SJCRH30 (cell line): ENCODE results near the gene POLRMT. TPM values are rescaled to one million over a fixed set of nuclear protein-coding genes. Genes with fewer than 3 reads are reported as not detected.

Experiments used
- DNase-seq, 2 experiments: peaks; one replicate each; pipeline ENCODE4 v3.0.0-alpha.2; 2015 to 2020
- H3K27ac ChIP-seq: fragments of 250-450 bp; sonication (Bioruptor Pico); 2 replicates; pipeline ENCODE4 v1.5.1; 2020; ENCODE audit warnings: mild to moderate bottlenecking, moderate library complexity
- H3K27me3 ChIP-seq: fragments of 250-450 bp; sonication (Bioruptor Pico); 2 replicates; pipeline ENCODE4 v1.5.1; 2020; ENCODE audit warnings: mild to moderate bottlenecking, moderate library complexity
- H3K36me3 ChIP-seq: fragments of 250-450 bp; sonication (Bioruptor Pico); 2 replicates; pipeline ENCODE4 v1.5.1; 2020; ENCODE audit warnings: mild to moderate bottlenecking, moderate library complexity
- H3K4me1 ChIP-seq: fragments of 250-450 bp; sonication (Bioruptor Pico); 2 replicates; pipeline ENCODE4 v1.5.1; 2020; ENCODE audit warnings: mild to moderate bottlenecking, moderate library complexity
- H3K4me3 ChIP-seq: fragments of 250-450 bp; sonication (Bioruptor Pico); 2 replicates; pipeline ENCODE4 v1.5.1; 2020; ENCODE audit warnings: mild to moderate bottlenecking, moderate library complexity
- H3K9me3 ChIP-seq: fragments of 250-450 bp; sonication (Bioruptor Pico); replicated peaks from 2 replicates; pipeline ENCODE4 v1.5.1; 2020; ENCODE audit warnings: mild to moderate bottlenecking, moderate library complexity
- total RNA-seq: library from RNA; depleted of rRNA; stranded (reverse); fragments of >200 nt; shearing (Covaris generic); gene quantifications from 2 replicates; pipeline ENCODE4 v1.2.3, GENCODE V29; 2014; rRNA removed

POLRMT gene
- 27.0 and 29.6 TPM in 2 replicates for total RNA-seq

DNA sequence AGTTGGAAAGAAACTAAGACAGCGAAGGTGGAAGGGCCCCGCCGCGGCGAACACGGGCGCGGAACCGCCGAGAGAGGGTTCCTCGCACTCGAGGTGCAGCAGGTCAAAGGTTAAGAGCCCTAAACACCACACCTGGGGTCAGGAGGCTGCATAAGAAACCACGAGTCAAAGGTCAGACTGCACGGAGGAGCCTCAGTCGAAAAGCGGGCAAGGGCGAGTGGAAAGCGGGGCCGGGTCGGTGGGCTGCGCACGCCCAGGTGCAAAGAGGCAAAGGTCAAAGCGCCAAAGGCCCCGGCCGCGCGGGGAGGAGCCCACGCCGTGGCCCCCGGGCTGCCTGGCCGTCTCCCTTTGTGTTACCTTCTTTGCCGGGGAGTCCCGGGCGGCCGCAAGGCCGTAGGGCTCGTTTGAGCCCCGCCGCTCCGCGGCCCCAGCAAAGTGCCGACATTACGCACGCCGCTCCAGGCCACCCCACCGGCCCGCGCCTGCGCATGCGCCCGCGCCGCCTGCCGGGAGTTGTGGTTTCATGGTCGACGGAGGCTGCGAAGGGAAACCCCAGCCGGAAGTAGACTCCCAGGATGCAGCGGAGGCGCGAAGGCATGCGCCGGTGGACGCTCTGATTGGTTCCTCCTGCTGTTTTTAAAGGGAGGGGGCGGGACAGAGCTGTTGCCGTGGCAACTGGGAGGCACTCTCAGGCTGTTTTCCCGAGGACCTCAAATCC, at the start of gene POLRMT:
POLRMT (minus strand) TSS at position 470 of the 718 bp plus-strand sequence; CDS start at position 445, 25 bp downstream.
- no peaks in the 10 kb centered on the region for H3K4me1 ChIP-seq
- H3K27ac ChIP-seq: peak within 1 kb of the TSS; percentile 36; the same call in 1 of the 2 replicates
- peak; percentile 96 to 97 for DNase-seq
- no peaks in the 10 kb centered on the region for H3K9me3 ChIP-seq
- H3K27me3 ChIP-seq: no peaks in the 10 kb centered on the region
- peak within 1 kb of the TSS; percentile 95 for H3K4me3 ChIP-seq
- peaks cover 3% of the 10 kb centered on the region; the same call in 1 of the 2 replicates for H3K36me3 ChIP-seq

DNA sequence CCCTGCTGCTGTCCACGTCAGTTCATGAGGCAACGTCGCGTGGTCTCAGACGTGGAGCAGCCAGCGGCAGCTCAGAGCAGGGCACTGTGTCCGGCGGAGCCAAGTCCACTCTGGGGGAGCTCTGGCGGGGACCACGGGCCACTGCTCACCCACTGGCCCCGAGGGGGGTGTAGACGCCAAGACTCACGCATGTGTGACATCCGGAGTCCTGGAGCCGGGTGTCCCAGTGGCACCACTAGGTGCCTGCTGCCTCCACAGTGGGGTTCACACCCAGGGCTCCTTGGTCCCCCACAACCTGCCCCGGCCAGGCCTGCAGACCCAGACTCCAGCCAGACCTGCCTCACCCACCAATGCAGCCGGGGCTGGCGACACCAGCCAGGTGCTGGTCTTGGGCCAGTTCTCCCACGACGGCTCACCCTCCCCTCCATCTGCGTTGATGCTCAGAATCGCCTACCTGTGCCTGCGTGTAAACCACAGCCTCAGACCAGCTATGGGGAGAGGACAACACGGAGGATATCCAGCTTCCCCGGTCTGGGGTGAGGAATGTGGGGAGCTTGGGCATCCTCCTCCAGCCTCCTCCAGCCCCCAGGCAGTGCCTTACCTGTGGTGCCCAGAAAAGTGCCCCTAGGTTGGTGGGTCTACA, 49.5 kb upstream of the POLRMT start:
- no peak for DNase-seq

DNA sequence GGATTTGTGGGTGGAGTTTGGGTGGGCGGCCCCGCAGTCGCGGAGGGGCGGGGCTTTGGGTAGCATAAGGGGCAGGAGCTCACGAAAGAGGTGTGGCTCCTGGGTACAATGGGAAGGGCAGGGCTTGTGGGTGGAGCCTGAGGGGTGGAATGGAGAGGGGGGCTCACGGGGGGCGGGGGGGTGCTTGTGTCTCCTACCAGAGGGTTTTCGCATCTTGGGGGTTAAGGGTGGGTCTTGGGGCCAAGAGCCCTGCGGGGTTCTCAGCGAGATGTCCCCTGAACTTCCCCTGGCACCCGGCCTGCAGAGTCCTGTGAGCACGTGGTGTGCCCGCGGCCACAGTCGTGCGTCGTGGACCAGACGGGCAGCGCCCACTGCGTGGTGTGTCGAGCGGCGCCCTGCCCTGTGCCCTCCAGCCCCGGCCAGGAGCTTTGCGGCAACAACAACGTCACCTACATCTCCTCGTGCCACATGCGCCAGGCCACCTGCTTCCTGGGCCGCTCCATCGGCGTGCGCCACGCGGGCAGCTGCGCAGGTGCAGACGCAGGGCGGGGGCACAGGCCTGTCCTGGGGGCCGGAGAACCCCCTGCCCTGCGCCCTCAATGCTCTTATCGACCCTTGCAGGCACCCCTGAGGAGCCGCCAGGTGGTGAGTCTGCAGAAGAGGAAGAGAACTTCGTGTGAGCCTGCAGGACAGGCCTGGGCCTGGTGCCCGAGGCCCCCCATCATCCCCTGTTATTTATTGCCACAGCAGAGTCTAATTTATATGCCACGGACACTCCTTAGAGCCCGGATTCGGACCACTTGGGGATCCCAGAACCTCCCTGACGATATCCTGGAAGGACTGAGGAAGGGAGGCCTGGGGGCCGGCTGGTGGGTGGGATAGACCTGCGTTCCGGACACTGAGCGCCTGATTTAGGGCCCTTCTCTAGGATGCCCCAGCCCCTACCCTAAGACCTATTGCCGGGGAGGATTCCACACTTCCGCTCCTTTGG, 48.0 kb upstream of the POLRMT start:
- no peaks in the 10 kb centered on the region for H3K9me3 ChIP-seq
- H3K27me3 ChIP-seq: no peaks in the 10 kb centered on the region
- peak overlapping the region; percentile 74 for H3K27ac ChIP-seq
- no peak for DNase-seq
- no peaks in the 10 kb centered on the region for H3K36me3 ChIP-seq
- peaks cover 2% of the 10 kb centered on the region; the same call in 1 of the 2 replicates for H3K4me1 ChIP-seq
- peak overlapping the region; percentile 89 for H3K4me3 ChIP-seq

More for the DNA sequence above, 49.5 kb upstream of the POLRMT start:
- H3K9me3 ChIP-seq: no peaks in the 10 kb centered on the region
- no peak overlapping the region for H3K4me3 ChIP-seq
- no peak overlapping the region for H3K27ac ChIP-seq
- no peaks in the 10 kb centered on the region for H3K36me3 ChIP-seq
- no peaks in the 10 kb centered on the region for H3K27me3 ChIP-seq
- H3K4me1 ChIP-seq: no peaks in the 10 kb centered on the region; the same call in 1 of the 2 replicates

DNA sequence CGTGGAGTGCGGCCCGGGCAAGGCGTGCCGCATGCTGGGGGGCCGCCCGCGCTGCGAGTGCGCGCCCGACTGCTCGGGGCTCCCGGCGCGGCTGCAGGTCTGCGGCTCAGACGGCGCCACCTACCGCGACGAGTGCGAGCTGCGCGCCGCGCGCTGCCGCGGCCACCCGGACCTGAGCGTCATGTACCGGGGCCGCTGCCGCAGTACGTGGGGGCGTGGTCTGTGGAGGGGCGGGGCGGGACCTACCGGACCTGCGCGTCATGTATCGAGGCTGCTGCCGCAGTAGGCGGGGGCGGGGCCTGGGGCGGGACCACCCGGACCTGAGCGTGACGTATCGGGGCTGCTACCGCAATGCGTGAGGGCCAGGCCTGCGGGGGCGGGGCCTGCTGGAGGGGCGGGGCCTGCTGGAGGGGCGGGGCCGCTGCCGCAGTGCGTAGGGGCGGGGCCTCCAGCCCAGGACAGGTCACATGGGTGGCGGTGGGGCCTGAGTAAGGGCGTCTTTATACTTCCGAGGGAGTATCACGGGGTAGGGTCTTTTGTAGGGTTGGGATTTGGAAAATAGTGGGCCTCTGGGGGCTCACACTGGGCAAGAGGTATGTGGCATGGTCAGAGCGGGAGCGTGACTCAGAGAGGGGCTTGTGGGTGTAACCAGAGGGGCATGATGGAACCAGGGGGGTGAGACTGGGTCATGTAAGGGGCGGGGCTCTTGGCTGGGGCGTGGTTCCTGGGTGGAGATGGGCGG, 47.1 kb upstream of the POLRMT start:
- Histone ChIP-seq H3K9me3 (no peaks in the 10 kb centered on the region), H3K4me1 (peaks cover 7% of the 10 kb centered on the region), H3K4me3 (peak overlapping the region; percentile 89), H3K36me3 (no peaks in the 10 kb centered on the region), H3K27ac (peak overlapping the region; percentile 74), H3K27me3 (no peaks in the 10 kb centered on the region)
- peak; percentile 97 to 99 for DNase-seq

DNA sequence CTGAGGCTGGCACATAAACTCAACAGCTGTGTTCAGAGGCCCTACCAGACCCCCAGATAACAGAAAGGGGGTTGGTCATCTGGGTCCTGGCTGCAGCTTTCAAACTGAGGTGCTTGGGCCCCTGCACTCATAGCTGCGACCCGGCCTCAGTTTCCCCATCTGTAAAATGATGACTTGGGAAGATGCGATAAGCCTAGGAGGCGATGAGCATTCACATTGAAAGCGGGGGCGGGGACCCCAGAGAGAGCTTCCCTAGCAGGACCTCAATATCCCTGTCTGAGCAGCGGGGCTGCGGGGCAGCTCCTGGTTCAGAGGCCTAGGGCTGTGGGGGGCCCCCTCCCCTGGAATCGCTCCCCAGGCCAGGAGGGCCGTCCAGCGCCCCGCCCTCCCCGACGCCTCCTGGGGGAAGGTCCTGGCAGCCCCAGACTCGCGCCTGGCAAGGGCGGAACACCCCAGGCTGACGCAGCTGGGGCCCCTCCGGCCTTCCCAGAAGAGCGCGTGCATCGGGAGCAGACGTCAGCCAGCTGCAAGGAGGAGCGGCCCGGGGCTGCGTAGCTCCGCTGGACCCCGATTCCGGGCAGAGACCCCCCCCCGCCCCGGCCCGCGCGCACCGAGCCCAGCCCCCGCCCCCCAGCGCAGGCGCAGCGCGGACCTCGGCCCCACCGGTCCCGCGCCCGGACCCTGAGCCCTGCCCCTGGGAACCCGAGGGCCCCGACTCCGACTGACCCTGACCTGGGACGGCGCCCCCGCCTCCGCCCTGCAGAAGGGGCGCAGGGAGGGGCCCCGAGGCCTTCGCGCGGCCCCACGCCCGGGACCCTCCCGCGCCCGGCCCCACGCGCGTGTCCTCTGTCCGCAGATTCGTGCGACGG, 46.3 kb upstream of the POLRMT start:
- peak; percentile 62 for DNase-seq
- H3K4me1 ChIP-seq: peaks cover 13% of the 10 kb centered on the region

DNA sequence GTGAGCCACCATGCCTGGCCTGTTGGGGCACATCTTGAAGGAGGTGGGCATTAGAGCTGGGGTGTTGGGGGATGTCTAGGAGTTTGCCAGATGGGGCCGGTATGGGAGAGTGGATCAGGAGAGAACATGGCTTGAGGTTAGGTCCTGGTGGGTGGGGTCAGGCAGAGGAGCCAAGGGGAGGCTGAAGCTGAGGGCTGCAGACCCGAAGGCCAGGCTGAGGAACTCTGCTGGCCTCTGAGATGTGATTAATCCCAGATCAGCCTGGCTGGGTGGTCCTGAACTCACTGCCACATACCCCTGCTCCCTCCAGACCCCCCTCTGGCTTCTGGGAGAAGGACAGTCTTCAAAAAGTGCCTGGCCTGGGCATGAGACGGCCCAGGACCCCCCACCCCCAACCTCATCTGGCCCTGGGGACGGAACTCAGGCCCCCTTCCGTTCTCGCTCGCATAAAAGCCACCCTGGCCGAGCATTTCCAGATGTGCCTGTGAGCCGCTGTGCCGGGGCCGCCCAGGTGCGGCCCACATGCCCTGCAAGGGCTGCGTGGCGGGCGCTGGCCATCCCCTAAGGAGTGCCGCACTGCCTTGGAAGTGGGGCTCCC, 45.6 kb upstream of the POLRMT start:
- peaks cover 13% of the 10 kb centered on the region for H3K4me1 ChIP-seq
- DNase-seq: no peak
- no peaks in the 10 kb centered on the region for H3K36me3 ChIP-seq
- H3K27me3 ChIP-seq: no peaks in the 10 kb centered on the region
- peak overlapping the region; percentile 89 for H3K4me3 ChIP-seq
- no peaks in the 10 kb centered on the region for H3K9me3 ChIP-seq
- no peak overlapping the region for H3K27ac ChIP-seq

More for the DNA sequence above, 46.3 kb upstream of the POLRMT start:
- peak overlapping the region; percentile 39; the same call in 1 of the 2 replicates for H3K27ac ChIP-seq
- H3K27me3 ChIP-seq: no peaks in the 10 kb centered on the region
- H3K36me3 ChIP-seq: no peaks in the 10 kb centered on the region
- no peaks in the 10 kb centered on the region for H3K9me3 ChIP-seq
- H3K4me3 ChIP-seq: peak overlapping the region; percentile 89

DNA sequence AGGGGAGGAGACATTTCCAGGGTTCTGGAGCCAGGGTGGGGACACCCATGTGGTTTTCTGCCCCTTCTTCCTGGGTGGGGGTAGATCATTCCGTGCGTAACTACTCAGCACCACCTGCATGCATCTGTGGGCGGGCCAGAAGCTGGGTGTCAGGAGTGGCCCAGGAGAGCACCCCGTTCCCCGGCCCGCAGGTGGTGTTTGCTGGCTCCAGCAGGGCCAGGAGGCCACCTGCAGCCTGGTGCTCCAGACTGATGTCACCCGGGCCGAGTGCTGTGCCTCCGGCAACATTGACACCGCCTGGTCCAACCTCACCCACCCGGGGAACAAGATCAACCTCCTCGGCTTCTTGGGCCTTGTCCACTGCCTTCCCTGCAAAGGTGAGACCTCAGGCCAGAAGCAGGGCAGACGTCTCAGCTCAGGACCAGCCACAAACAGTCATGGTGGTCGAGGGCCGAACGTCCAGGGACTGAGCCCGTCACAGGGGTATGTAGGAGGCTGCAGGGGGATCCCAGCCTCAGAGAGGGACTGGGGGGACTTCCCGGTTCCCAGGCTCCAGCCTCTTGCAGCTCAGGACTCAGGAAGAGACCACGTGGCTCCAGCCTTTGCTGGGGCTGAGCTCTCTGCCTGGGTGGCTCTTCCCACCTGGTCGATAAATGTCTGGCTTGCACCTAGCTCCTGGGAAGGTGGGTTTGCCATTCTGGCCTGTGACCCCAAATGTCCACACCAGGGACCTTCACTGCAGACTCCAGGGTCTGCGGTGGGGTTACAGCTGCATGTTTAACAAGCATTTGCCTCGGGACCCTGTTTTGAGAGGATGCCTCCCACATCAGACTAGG, 44.5 kb upstream of the POLRMT start:
- H3K36me3 ChIP-seq: no peaks in the 10 kb centered on the region
- H3K4me3 ChIP-seq: no peak overlapping the region
- peaks cover 13% of the 10 kb centered on the region for H3K4me1 ChIP-seq
- H3K27me3 ChIP-seq: no peaks in the 10 kb centered on the region
- H3K27ac ChIP-seq: no peak overlapping the region
- no peaks in the 10 kb centered on the region for H3K9me3 ChIP-seq
- DNase-seq: no peak

DNA sequence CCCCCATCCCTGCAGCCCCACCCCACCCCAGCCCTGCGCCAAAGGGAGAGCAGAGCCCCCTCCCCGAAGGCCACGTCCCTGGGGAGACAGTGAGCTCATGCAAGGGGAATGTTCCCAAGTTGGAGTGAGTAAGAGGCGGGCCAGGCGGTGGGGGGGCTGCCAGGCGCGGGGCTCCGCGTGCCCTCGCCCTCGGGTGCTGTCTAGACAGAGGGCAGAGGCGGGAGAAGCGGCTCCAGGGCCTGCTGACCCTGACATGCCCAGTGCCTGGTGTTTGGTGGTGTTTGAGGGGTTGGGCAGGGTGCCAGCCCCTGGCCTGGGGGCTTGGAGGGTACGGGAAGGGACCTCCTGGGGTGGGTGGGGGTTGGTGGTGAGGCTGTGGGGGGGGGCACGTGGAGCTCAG, 43.9 kb upstream of the POLRMT start:
- H3K4me3 ChIP-seq: no peak overlapping the region; the same call in 1 of the 2 replicates
- H3K27ac ChIP-seq: no peak overlapping the region
- H3K27me3 ChIP-seq: no peaks in the 10 kb centered on the region
- peaks cover 13% of the 10 kb centered on the region for H3K4me1 ChIP-seq
- DNase-seq: peak; percentile 47 to 70
- H3K9me3 ChIP-seq: no peaks in the 10 kb centered on the region
- H3K36me3 ChIP-seq: no peaks in the 10 kb centered on the region

DNA sequence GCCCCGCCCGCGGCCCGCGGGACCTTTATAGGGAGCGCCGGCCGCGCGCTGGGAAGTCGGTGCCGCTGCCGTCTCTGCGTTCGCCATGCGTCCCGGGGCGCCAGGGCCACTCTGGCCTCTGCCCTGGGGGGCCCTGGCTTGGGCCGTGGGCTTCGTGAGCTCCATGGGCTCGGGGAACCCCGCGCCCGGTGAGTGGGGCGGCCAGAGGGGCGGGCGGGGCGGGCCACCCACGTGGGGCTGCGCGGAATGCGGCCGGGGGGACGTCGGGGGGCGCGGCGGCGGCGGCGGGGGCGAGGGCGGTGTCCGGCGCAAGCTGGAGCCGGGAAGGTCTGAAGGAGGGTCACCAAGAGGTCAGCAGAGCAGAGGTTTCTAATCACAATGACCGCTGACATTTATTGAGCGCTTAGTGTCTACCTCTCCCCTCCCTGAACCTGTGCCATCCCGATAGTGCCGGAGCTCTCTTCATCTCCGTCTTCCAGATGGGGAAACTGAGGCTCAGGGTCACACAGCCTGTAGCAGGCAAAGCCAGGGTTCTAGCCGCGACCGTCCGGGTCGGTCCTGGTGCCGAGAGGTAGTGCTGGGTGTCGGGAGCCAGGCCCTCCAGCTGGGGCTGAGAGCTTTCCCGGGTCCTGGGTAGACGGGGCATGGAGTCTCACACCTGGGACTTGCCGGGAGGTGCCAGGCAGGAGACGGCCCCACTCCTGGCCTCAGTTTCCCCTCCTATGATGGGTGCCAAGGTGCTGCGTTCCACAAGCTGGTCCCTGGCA, 43.2 kb upstream of the POLRMT start, which contains the start of gene FSTL3:
FSTL3 (plus strand) TSS at position 54 of the 767 bp plus-strand sequence; CDS start at position 86, 32 bp downstream.
- Histone ChIP-seq H3K4me3 (peak within 1 kb of the TSS; percentile 52), H3K4me1 (peaks cover 13% of the 10 kb centered on the region), H3K27ac (peak within 1 kb of the TSS; percentile 24; the same call in 1 of the 2 replicates), H3K36me3 (no peaks in the 10 kb centered on the region), H3K9me3 (no peaks in the 10 kb centered on the region), H3K27me3 (no peaks in the 10 kb centered on the region)
- DNase-seq: no peak

DNA sequence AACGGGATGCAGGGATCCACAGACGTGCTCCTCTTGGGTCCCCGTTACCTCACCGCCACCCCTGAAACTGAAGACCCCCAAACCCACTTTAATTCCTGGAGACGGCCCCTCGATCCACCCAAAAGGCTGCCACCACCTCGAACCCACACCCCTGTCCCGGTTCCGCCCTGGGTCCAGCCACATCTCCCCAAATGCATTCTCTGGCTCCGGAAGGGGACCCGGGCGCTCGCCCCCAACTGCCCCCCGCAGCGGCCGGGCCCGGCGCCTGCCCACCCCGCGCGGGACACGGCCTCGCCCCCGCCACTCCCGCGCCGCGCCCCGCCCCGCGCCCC, 42.6 kb upstream of the POLRMT start:
- peak overlapping the region; percentile 24; the same call in 1 of the 2 replicates for H3K27ac ChIP-seq
- H3K36me3 ChIP-seq: no peaks in the 10 kb centered on the region
- H3K4me1 ChIP-seq: peaks cover 13% of the 10 kb centered on the region
- no peaks in the 10 kb centered on the region for H3K9me3 ChIP-seq
- H3K4me3 ChIP-seq: peak overlapping the region; percentile 52
- no peak for DNase-seq
- no peaks in the 10 kb centered on the region for H3K27me3 ChIP-seq

DNA sequence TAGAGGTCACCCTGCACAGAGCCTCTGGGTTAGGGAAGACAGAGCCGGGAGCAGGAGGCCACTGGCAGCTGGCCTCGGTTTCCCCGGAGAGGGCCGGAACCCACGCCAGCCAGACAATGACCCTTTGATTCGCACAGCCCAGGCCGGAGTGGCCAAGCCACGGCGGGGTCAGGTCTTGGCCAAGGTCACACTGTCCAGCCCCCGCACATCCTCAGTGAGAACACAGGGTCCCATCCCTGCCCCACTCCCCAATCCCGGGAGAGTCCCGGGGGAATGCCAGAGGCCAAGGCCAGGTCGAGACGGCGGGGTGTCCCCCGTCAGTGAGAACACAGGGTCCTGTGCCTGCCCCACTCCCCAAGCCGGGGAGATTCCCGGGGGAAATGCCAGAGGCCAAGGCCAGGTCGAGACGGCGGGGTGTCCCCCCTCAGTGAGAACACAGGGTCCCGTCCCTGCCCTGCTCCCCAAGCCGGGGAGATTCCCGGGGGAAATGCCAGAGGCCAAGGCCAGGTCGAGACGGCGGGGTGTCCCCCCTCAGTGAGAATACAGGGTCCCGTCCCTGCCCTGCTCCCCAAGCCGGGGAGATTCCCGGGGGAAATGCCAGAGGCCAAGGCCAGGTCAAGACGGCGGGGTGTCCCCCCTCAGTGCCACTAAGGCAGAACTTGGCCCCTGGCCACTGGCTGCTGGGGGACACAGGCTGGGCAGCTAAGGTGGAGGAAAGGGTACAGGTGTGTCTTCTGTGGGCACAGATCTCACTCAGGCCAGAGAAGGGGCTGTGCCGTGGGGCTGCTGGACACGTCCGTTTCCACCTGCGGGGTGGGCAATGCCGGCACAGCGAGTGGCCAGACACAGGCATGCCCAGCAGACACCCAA, 41.2 kb upstream of the POLRMT start:
- Histone ChIP-seq H3K27ac (no peak overlapping the region), H3K36me3 (no peaks in the 10 kb centered on the region), H3K4me1 (peaks cover 13% of the 10 kb centered on the region), H3K27me3 (no peaks in the 10 kb centered on the region), H3K9me3 (no peaks in the 10 kb centered on the region), H3K4me3 (no peak overlapping the region)
- no peak for DNase-seq
